ENCODE data around the gene PTGS1. TPM values are rescaled to one million over a fixed set of nuclear protein-coding genes. Genes with fewer than 3 reads are reported as not detected.

Gene PTGS1
- total RNA-seq, 1 donor from 2014 or later: 2.2 TPM

DNA sequence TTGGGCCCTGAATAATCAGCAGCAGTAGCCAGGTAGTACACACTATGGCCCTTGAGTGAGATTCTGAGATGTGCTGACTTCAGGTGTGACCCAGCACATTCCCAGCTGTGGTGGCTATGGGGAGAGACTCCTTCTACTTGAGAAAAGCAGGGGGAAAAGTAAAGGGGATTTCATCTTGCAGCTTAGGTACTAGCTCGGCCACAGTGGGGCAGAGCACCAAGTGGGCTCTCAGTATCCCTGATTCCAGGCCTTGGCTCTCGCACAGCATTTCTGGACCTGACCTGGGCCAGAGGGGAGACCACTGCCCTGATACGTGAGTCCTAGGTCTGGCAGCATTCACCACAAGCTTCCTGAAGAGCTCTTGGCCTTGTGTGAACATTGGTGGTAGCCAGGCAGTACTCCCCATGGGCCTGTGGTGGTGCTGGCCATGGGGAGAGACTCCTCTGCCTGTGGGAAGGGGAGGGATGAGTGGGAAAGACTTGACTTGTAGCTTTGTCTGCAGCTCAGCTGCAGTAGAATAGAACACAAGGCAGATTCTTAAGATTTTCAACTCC is 27.6 kb downstream of the PTGS1 start:
- Histone ChIP-seq H3K79me2 (ENCODE audit: low read depth) (no peaks in the 10 kb centered on the region), H3K9ac (no peak overlapping the region), H3K4me1 (no peaks in the 10 kb centered on the region), H3K9me3 (ENCODE audit: low read depth) (no peaks in the 10 kb centered on the region), H3K27me3 (peaks cover 24% of the 10 kb centered on the region), H3K36me3 (no peaks in the 10 kb centered on the region), H2AFZ (replicated peaks) (no peak overlapping the region), H3K27ac (no peak overlapping the region), H3F3A (ENCODE audit: low read depth) (no peaks in the 10 kb centered on the region), H4K20me1 (ENCODE audit: low read depth) (no peaks in the 10 kb centered on the region), H3K4me3 (no peak overlapping the region), H3K4me2 (no peak overlapping the region)
- peaks cover 15% of the 10 kb centered on the region for H3K27me3 Mint-ChIP-seq (ENCODE audit: insufficient read depth, low read depth)
- H3K9me3 Mint-ChIP-seq: peaks cover 12% of the 10 kb centered on the region
- H3K4me3 Mint-ChIP-seq: no peak overlapping the region
- no peaks in the 10 kb centered on the region for H3K36me3 Mint-ChIP-seq
- H3K4me1 Mint-ChIP-seq: peaks cover 3% of the 10 kb centered on the region
- no peak overlapping the region for H3K27ac Mint-ChIP-seq
- TF ChIP-seq, protein P1, sequence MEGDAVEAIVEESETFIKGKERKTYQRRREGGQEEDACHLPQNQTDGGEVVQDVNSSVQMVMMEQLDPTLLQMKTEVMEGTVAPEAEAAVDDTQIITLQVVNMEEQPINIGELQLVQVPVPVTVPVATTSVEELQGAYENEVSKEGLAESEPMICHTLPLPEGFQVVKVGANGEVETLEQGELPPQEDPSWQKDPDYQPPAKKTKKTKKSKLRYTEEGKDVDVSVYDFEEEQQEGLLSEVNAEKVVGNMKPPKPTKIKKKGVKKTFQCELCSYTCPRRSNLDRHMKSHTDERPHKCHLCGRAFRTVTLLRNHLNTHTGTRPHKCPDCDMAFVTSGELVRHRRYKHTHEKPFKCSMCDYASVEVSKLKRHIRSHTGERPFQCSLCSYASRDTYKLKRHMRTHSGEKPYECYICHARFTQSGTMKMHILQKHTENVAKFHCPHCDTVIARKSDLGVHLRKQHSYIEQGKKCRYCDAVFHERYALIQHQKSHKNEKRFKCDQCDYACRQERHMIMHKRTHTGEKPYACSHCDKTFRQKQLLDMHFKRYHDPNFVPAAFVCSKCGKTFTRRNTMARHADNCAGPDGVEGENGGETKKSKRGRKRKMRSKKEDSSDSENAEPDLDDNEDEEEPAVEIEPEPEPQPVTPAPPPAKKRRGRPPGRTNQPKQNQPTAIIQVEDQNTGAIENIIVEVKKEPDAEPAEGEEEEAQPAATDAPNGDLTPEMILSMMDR (IDR thresholded peaks at IDR 0.05): no peak
- TF ChIP-seq EZH2 (IDR thresholded peaks at IDR 0.05) (no peak), EZH2phosphoT487 (IDR thresholded peaks at IDR 0.05) (no peak)
- DNase-seq (ENCODE audit: low spot score): no peak

DNA sequence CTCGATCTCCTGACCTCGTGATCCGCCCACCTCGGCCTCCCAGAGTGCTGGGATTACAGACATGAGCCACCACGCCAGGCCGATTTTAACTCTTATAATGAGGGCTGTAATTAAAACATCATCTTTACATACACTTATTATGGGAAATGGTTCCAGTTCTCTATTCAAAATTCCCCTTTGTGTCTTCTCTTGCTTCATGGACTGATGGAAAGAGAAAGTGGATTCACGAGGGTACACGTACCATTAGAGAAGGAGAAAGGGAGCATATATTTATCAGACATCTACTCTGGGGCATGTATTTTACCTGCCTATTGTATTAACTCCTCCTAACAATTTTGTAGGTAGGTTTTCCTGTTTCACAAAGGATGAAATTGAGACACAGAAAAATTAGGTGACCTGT is 31.1 kb downstream of the PTGS1 start:
- Histone ChIP-seq H3F3A (ENCODE audit: low read depth) (no peaks in the 10 kb centered on the region), H3K27me3 (peaks cover 46% of the 10 kb centered on the region), H4K20me1 (ENCODE audit: low read depth) (no peaks in the 10 kb centered on the region), H3K27ac (no peak overlapping the region), H3K4me2 (no peak overlapping the region), H3K9ac (no peak overlapping the region), H3K36me3 (no peaks in the 10 kb centered on the region), H3K9me3 (ENCODE audit: low read depth) (no peaks in the 10 kb centered on the region), H3K4me1 (no peaks in the 10 kb centered on the region), H3K79me2 (ENCODE audit: low read depth) (no peaks in the 10 kb centered on the region), H3K4me3 (no peak overlapping the region), H2AFZ (replicated peaks) (no peak overlapping the region)
- TF ChIP-seq EZH2phosphoT487 (IDR thresholded peaks at IDR 0.05) (no peak), EZH2 (IDR thresholded peaks at IDR 0.05) (no peak)
- TF ChIP-seq, protein P1 (IDR thresholded peaks at IDR 0.05): no peak
- Mint-ChIP-seq H3K27me3 (ENCODE audit: insufficient read depth, low read depth) (peaks cover 21% of the 10 kb centered on the region), H3K9me3 (peaks cover 12% of the 10 kb centered on the region), H3K4me3 (no peak overlapping the region), H3K36me3 (no peaks in the 10 kb centered on the region), H3K4me1 (no peaks in the 10 kb centered on the region), H3K27ac (no peak overlapping the region)
- no peak for DNase-seq (ENCODE audit: low spot score)

DNA sequence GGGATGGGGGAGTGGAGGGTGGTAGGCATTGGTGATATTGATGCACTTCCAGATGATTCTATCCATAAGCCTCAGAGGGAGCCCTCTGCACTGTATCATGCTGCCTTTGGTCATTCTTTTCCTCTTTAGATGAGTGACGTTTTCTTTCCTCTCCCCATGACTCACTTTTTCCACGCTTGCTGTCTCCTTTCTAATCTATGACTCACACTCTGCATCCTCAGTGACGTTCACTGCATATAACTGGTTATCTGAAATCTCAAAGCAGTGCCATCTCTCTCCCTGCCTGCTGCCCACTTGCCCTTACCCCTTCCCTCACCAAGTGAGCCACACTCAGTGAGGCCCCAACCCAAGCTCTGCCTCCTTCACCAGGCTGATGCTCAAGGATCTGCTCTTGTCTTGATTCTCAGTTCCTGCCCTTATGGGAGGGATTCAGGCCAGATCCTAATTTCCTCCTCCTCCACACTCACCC is 31.6 kb downstream of the PTGS1 start:
- no peak overlapping the region for H3K4me3 Mint-ChIP-seq
- TF ChIP-seq EZH2phosphoT487 (IDR thresholded peaks at IDR 0.05): no peak
- Histone ChIP-seq H4K20me1 (ENCODE audit: low read depth) (no peaks in the 10 kb centered on the region), H3K27me3 (peaks cover 51% of the 10 kb centered on the region), H3F3A (ENCODE audit: low read depth) (no peaks in the 10 kb centered on the region), H3K36me3 (no peaks in the 10 kb centered on the region), H3K9ac (no peak overlapping the region), H2AFZ (replicated peaks) (no peak overlapping the region), H3K79me2 (ENCODE audit: low read depth) (no peaks in the 10 kb centered on the region), H3K4me3 (no peak overlapping the region), H3K9me3 (ENCODE audit: low read depth) (no peaks in the 10 kb centered on the region), H3K4me2 (no peak overlapping the region), H3K4me1 (no peaks in the 10 kb centered on the region), H3K27ac (no peak overlapping the region)
- peaks cover 21% of the 10 kb centered on the region for H3K27me3 Mint-ChIP-seq (ENCODE audit: insufficient read depth, low read depth)
- H3K4me1 Mint-ChIP-seq: no peaks in the 10 kb centered on the region
- peaks cover 12% of the 10 kb centered on the region for H3K9me3 Mint-ChIP-seq
- H3K36me3 Mint-ChIP-seq: no peaks in the 10 kb centered on the region
- no peak for DNase-seq (ENCODE audit: low spot score)
- H3K27ac Mint-ChIP-seq: no peak overlapping the region

DNA sequence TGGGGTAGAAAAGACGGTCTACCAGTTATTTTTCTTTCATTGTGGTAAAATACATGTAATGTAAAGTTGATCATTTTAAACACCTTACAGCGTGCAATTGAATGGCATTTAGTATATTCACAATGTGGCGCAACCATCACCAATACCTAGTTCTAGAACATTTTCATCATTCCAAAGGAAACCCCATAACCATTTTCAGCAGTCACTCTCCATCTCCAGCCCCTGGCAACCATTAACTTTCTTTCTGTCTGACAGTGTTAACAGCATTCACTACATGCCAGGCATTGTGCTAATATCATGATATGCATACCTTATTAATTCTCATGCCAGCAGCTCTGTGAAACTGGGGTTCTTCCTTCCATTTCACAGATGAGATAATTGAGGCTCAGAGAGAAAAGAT is 32.0 kb downstream of the PTGS1 start:
- H3K4me1 ChIP-seq: no peaks in the 10 kb centered on the region
- no peak for DNase-seq (ENCODE audit: low spot score)
- no peaks in the 10 kb centered on the region for H3K79me2 ChIP-seq (ENCODE audit: low read depth)
- Mint-ChIP-seq H3K36me3 (no peaks in the 10 kb centered on the region), H3K4me3 (no peak overlapping the region), H3K9me3 (peaks cover 12% of the 10 kb centered on the region), H3K27me3 (ENCODE audit: insufficient read depth, low read depth) (peaks cover 21% of the 10 kb centered on the region), H3K27ac (no peak overlapping the region), H3K4me1 (no peaks in the 10 kb centered on the region)
- no peak overlapping the region for H2AFZ ChIP-seq (replicated peaks)
- no peak overlapping the region for H3K9ac ChIP-seq
- no peaks in the 10 kb centered on the region for H3K9me3 ChIP-seq (ENCODE audit: low read depth)
- H3K36me3 ChIP-seq: no peaks in the 10 kb centered on the region
- no peaks in the 10 kb centered on the region for H3F3A ChIP-seq (ENCODE audit: low read depth)
- H3K4me2 ChIP-seq: no peak overlapping the region
- H3K27ac ChIP-seq: no peak overlapping the region
- no peak overlapping the region for H3K4me3 ChIP-seq
- H4K20me1 ChIP-seq (ENCODE audit: low read depth): no peaks in the 10 kb centered on the region
- peaks cover 56% of the 10 kb centered on the region for H3K27me3 ChIP-seq
- TF ChIP-seq, protein P1 (IDR thresholded peaks at IDR 0.05): no peak
- TF ChIP-seq EZH2phosphoT487 (IDR thresholded peaks at IDR 0.05): no peak
- no peak for TF ChIP-seq EZH2 (IDR thresholded peaks at IDR 0.05)

All from neural progenitor cell (in vitro differentiated cells).